Activated CD8-positive, alpha-beta T cell treated with anti-CD3 and anti-CD28 coated beads for 36 hours (primary cell): ENCODE measurements around the gene GPR89A. TPM values are rescaled to one million over a fixed set of nuclear protein-coding genes. Genes with fewer than 3 reads are reported as not detected.

Experiments used
- ATAC-seq: fragments of 200-7000 bp; cut with Tn5 transposase; one replicate; pipeline ENCODE4 v1.10.0; 2021; ENCODE audit warnings: mild to moderate bottlenecking, moderate library complexity
- CTCF ChIA-PET: fragments of 350-600 bp; sonication (Branson Sonifier 250); formaldehyde crosslinking; loops from one replicate; lab custom pipeline; 2021; ENCODE audit warnings: antibody characterized with exemption; lab: Charles Lee
- POLR2A ChIA-PET: fragments of 350-600 bp; sonication (Branson Sonifier 250); formaldehyde crosslinking; loops from one replicate; lab custom pipeline; 2021; ENCODE audit warnings: antibody characterized with exemption; lab: Charles Lee
- DNase-seq: peaks from one replicate; pipeline ENCODE4 v3.0.0-alpha.2; 2020
- H3K27ac Mint-ChIP-seq: one replicate; pipeline ENCODE4 v1.8.0; 2021; ENCODE audit warnings: mild to moderate bottlenecking, mixed read lengths
- H3K27me3 Mint-ChIP-seq: one replicate; pipeline ENCODE4 v1.8.0; 2021; ENCODE audit warnings: mixed read lengths
- H3K36me3 Mint-ChIP-seq: one replicate; pipeline ENCODE4 v1.8.0; 2021; ENCODE audit warnings: low read depth, mixed read lengths
- H3K4me1 Mint-ChIP-seq: one replicate; pipeline ENCODE4 v1.8.0; 2021; ENCODE audit warnings: low read depth, mixed read lengths
- H3K4me3 Mint-ChIP-seq: one replicate; pipeline ENCODE4 v1.8.0; 2021; ENCODE audit warnings: mild to moderate bottlenecking, moderate library complexity, mixed read lengths
- H3K9me3 Mint-ChIP-seq: one replicate; pipeline ENCODE4 v1.8.0; 2021; ENCODE audit warnings: mixed read lengths
- CTCF ChIP-seq: fragments of 200-600 bp; IDR thresholded peaks from one replicate; pipeline ENCODE4 v1.8.0; 2022; ENCODE audit warnings: antibody characterized with exemption, mild to moderate bottlenecking
- intact Hi-C: fragments of 100-400 bp; cut with micrococcal nuclease; formaldehyde crosslinking; loops from one replicate; pipeline ENCODE4 v1.10.0; 2022
- total RNA-seq, 2 experiments: library from RNA; stranded (reverse); gene quantifications; one replicate each; pipeline ENCODE4 v1.2.3, GENCODE V29; 2021

The GPR89A gene
- total RNA-seq, 2 experiments from 2014 or later, result 23.1 to 26.4 TPM

- no peak for ATAC-seq
- ChIA-PET POLR2A (no interaction called here), CTCF (interaction anchor here (1.6 kb wide), 1 partner anchor 13 kb away, joined by 5 read pairs; no protein-coding TSS in a partner anchor)
- Mint-ChIP-seq H3K9me3 (no peaks in the 10 kb centered on the region), H3K27ac (no peak overlapping the region), H3K4me1 (no peaks in the 10 kb centered on the region), H3K27me3 (no peaks in the 10 kb centered on the region), H3K4me3 (no peak overlapping the region), H3K36me3 (no peaks in the 10 kb centered on the region)
- no peak for DNase-seq
- TF ChIP-seq CTCF, result no peak
- intact Hi-C loops, result no loop called here
These were observed 100.3 kb downstream of the GPR89A start for GRCh38 chr1:145708063-145708462.

DNA sequence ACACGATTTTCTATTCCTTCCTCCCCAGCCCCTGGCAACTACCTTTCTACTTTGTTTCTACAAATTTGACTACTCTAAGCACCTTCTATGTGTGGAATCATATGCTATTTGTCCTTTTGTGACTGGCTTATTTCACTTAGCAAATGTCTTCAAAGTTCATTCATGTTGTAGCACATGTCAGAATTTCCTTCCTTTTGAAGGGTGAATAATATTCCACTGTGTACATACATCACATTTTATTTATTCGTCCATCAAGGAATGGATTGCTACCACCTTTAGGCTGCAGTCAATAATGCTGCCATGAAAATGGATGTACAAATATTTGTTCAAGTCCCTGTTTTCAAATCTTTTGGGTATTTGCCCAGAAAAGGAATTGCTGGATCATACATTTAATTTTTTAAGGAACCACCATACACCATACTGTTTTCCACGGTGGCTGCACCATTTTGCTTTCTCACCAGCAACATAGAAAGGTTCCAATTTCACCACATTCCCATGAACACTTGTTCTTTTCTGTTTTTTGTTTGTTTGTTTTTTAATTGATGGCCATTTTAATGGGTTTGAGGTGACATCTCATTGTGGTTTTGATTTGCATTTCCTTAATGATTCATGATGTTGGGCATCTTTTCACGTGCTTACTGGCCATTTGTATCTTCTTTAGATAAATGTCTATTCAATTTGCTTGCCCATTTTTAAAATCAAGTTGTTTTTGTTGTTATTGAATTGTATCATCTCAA is 102.7 kb downstream of the GPR89A start:
- Mint-ChIP-seq H3K9me3 (no peaks in the 10 kb centered on the region), H3K4me1 (no peaks in the 10 kb centered on the region), H3K4me3 (no peak overlapping the region), H3K36me3 (no peaks in the 10 kb centered on the region), H3K27me3 (no peaks in the 10 kb centered on the region), H3K27ac (no peak overlapping the region)
- no peak for TF ChIP-seq CTCF
- ATAC-seq (no peak), DNase-seq (no peak)
- ChIA-PET CTCF (interaction anchor here (1.5 to 2.5 kb wide), 2 partner anchors 10 to 11 kb away, joined by 7 to 11 read pairs; no protein-coding TSS in a partner anchor), POLR2A (no interaction called here)
- intact Hi-C loops, result no loop called here

- POLR2A ChIA-PET, result no interaction called here
- Mint-ChIP-seq H3K27ac (no peak overlapping the region), H3K4me3 (no peak overlapping the region), H3K4me1 (no peaks in the 10 kb centered on the region), H3K9me3 (no peaks in the 10 kb centered on the region), H3K27me3 (no peaks in the 10 kb centered on the region), H3K36me3 (no peaks in the 10 kb centered on the region)
- CTCF ChIA-PET, result interaction anchor here (2.5 kb wide), 1 partner anchor 10 kb away, joined by 11 read pairs; no protein-coding TSS in a partner anchor
- no peak for DNase-seq
- no peak for TF ChIP-seq CTCF
- no peak for ATAC-seq
- intact Hi-C loops, result no loop called here
These were observed 103.4 kb downstream of the GPR89A start for GRCh38 chr1:145711213-145711651.

DNA sequence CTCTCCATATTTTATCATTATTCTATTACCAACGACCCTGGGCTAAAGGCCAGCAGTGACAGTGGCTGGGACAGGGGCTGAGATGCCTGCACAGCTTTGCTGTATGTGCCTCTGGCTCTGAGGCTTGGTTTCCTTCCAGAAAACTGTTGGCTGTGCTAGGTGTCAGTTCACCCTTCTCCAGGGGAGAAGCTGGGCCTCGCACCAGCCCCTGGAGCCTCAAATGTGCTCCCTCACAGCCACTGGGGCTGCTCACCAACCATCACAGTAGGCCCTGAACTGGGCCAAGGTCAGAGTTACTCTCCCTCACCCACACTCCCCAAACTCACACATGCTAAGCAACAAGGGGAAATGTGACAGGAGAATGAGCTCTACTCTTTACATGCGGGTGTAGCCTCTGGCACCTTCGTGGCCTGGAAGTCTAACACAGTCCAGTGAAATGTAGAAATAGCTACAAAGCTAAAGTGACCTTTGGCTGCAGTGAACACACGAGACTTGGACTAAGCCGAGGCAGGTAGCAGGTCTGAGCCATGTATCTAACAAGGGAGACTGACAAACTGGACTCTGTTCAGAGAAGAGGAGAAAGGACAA is 106.8 kb downstream of the GPR89A start:
- ATAC-seq (no peak), DNase-seq (no peak)
- no peaks in the 10 kb centered on the region for H3K36me3 Mint-ChIP-seq
- no peaks in the 10 kb centered on the region for H3K9me3 Mint-ChIP-seq
- no peak overlapping the region for H3K27ac Mint-ChIP-seq
- TF ChIP-seq CTCF, result no peak
- CTCF ChIA-PET, result no interaction called here
- H3K4me3 Mint-ChIP-seq, result no peak overlapping the region
- no peaks in the 10 kb centered on the region for H3K27me3 Mint-ChIP-seq
- peaks cover 21% of the 10 kb centered on the region for H3K4me1 Mint-ChIP-seq
- intact Hi-C loops, result no loop called here
- POLR2A ChIA-PET, result no interaction called here

DNA sequence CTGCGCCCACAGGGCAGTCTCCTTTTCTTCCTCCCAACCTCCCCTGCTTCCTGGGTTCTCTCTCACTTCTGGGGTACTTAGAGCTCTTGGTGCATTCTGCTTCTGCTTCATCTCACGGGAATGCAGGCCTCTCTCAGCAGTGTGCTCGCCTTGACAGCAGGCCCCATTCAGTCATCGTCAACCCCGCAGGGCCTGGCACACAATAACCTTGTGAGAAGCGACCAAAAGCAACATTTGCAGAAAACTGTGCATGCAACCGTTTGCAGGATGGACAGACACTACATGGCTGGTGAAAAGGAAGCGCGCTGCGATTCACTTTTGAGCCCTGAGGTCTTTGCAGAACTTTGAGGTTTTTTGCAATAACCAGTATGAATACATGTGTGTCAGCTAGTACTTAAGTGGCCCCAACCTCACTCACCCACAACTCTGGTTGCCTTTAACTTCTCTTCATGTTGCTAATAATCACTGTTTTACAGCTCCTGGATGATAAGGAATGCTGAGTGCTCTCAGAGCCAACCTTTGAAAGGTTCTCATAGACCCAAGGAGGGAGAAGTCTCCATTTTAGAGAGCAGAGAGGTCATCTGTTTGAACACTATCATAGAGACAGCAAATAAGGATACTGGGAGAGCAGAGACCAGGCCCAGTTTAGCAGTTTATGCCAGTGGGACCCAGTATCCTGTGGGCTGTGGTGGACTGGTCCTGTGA is 109.0 kb downstream of the GPR89A start:
- POLR2A ChIA-PET, result no interaction called here
- no peaks in the 10 kb centered on the region for H3K9me3 Mint-ChIP-seq
- H3K27me3 Mint-ChIP-seq, result peaks cover 5% of the 10 kb centered on the region
- CTCF ChIA-PET, result no interaction called here
- H3K4me3 Mint-ChIP-seq, result no peak overlapping the region
- TF ChIP-seq CTCF, result no peak
- H3K36me3 Mint-ChIP-seq, result no peaks in the 10 kb centered on the region
- ATAC-seq (peak; percentile 28), DNase-seq (peak; percentile 19)
- intact Hi-C loops, result no loop called here
- peaks cover 38% of the 10 kb centered on the region for H3K4me1 Mint-ChIP-seq
- peak overlapping the region; percentile 53 for H3K27ac Mint-ChIP-seq
